Measurements from ENCODE around the gene ADAMTS14.

ADAMTS14 gene

GRCh38 chr10:70778267-70778924, 106.1 kb downstream of the ADAMTS14 start:
- no peaks in the 10 kb centered on the region for H3K4me1 ChIP-seq (ENCODE audit: control insufficient read depth in 1 of 2, insufficient read depth in 2 of 2, low read length in 2 of 2)
- H3K27ac ChIP-seq (ENCODE audit: low read length), result no peak overlapping the region
- no peak overlapping the region for H3K4me3 ChIP-seq (ENCODE audit: low read depth in 1 of 2, low read length in 2 of 2)
- no peaks in the 10 kb centered on the region for H3K9me3 ChIP-seq (ENCODE audit: control insufficient read depth in 1 of 2, low read length in 2 of 2)
- H3K36me3 ChIP-seq (ENCODE audit: control insufficient read depth in 1 of 2, insufficient read depth in 2 of 2, low read length in 2 of 2), result no peaks in the 10 kb centered on the region
- H3K27me3 ChIP-seq (ENCODE audit: low read depth, low read length), result no peaks in the 10 kb centered on the region

DNA sequence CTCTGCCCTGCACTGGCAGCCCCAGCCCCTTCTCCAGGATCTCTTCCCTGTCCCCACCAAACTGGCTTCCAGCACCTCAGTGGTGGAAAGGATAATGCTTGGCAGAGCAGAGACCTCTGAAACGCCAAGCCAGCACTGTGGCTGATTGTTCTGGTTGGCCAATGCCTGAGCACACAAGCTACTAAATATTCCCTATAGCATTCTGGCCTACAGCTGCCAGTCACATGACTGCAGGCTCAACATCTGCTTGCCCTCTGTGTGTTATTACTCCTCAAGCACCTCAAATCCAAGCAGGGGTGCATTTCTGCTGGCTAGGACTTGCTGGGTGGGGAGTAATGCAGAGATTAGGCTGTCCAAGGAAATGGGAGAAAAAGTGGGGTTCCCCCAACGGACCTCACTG, 106.8 kb downstream of the ADAMTS14 start:
- Histone ChIP-seq H3K4me1 (ENCODE audit: control insufficient read depth in 1 of 2, insufficient read depth in 2 of 2, low read length in 2 of 2) (no peaks in the 10 kb centered on the region), H3K4me3 (ENCODE audit: low read depth in 1 of 2, low read length in 2 of 2) (no peak overlapping the region), H3K9me3 (ENCODE audit: control insufficient read depth in 1 of 2, low read length in 2 of 2) (no peaks in the 10 kb centered on the region), H3K27me3 (ENCODE audit: low read depth, low read length) (no peaks in the 10 kb centered on the region), H3K27ac (ENCODE audit: low read length) (no peak overlapping the region), H3K36me3 (ENCODE audit: control insufficient read depth in 1 of 2, insufficient read depth in 2 of 2, low read length in 2 of 2) (no peaks in the 10 kb centered on the region)

DNA sequence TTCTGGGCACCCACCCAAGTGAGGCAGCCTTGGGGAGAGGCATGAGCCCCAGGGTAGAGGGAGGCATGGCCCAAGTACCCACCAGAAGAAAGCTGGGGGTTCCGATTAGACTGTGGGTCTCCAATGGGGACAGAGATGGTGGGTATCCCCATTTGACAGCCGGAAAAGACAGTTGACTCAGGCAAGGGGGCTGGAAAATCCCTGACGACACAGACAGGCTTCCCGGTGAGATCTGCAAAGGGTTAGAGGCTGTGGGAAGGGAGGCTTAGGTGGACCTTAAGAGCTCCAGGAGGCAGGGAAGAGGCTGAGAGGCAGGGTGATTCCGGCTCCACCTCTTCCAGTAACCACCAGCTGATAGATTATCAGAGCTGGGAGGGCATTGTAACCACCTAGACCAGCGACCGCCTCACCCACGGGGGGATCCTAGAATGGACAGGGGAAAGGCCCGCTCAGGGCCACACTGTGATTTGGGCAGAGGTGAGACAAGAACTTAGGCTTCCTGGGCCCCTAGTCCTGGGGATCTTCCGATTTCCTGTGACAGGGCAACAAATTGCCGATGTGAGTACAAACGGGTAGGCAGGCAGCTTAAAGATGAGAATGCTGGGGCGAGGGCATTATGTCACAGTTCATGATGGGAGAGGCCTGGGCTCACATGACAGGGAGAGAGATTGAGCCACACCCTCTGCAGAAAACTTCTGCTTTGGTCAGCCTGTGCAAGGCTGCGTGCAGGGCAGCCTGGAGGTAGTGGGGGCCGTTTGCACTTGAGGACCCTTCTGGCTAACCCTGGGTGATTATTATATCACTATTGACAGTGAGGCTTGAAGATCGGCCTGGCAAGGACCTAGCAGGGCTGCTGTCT, 107.4 kb downstream of the ADAMTS14 start:
- H3K27me3 ChIP-seq (ENCODE audit: low read depth, low read length), result no peaks in the 10 kb centered on the region
- H3K9me3 ChIP-seq (ENCODE audit: control insufficient read depth in 1 of 2, low read length in 2 of 2), result no peaks in the 10 kb centered on the region
- H3K27ac ChIP-seq (ENCODE audit: low read length), result no peak overlapping the region
- H3K4me3 ChIP-seq (ENCODE audit: low read depth in 1 of 2, low read length in 2 of 2), result no peak overlapping the region
- H3K36me3 ChIP-seq (ENCODE audit: control insufficient read depth in 1 of 2, insufficient read depth in 2 of 2, low read length in 2 of 2), result no peaks in the 10 kb centered on the region
- no peaks in the 10 kb centered on the region for H3K4me1 ChIP-seq (ENCODE audit: control insufficient read depth in 1 of 2, insufficient read depth in 2 of 2, low read length in 2 of 2)

DNA sequence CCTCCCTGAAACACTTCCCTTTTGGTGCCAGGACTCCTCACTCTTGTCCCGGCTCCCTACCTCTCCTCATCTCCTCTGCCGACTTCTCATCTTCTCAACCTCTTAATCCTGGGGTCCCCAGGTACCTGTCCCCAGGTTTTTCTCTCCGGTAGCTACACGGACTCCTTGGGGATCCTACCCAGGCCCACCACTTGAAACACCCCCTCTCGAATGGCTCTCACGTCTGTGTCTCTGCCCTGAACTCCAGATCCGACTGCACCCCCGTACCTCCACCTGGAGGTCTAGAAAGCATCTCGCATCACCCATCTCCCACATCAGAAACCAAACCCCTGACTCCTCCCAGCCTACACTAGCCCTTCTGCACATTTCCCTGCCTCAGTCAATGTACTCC, 108.1 kb downstream of the ADAMTS14 start:
- Histone ChIP-seq H3K9me3 (ENCODE audit: control insufficient read depth in 1 of 2, low read length in 2 of 2) (no peaks in the 10 kb centered on the region), H3K36me3 (ENCODE audit: control insufficient read depth in 1 of 2, insufficient read depth in 2 of 2, low read length in 2 of 2) (no peaks in the 10 kb centered on the region), H3K4me3 (ENCODE audit: low read depth in 1 of 2, low read length in 2 of 2) (no peak overlapping the region), H3K27ac (ENCODE audit: low read length) (no peak overlapping the region), H3K27me3 (ENCODE audit: low read depth, low read length) (no peaks in the 10 kb centered on the region), H3K4me1 (ENCODE audit: control insufficient read depth in 1 of 2, insufficient read depth in 2 of 2, low read length in 2 of 2) (no peaks in the 10 kb centered on the region)

DNA sequence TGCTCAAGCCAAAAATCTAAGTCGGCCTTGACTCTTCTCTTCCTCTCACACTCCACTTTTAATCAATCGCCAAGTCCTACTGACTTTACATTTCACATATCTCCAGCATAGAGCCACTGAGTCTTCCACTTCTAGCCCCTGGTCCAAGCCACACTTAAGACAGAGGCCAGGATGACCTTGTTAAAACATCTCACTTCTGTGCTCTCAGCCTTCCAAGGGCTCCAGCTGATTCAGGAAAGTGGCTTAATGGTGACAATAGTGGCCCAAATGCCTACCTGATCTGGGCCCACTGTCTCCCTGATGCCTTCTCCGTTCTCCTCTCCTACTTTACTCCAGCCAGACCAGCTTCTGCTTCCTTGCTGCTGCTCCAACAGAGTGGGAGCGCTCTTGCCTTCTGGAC, 108.5 kb downstream of the ADAMTS14 start:
- H3K36me3 ChIP-seq (ENCODE audit: control insufficient read depth in 1 of 2, insufficient read depth in 2 of 2, low read length in 2 of 2), result no peaks in the 10 kb centered on the region
- H3K4me1 ChIP-seq (ENCODE audit: control insufficient read depth in 1 of 2, insufficient read depth in 2 of 2, low read length in 2 of 2), result no peaks in the 10 kb centered on the region
- H3K9me3 ChIP-seq (ENCODE audit: control insufficient read depth in 1 of 2, low read length in 2 of 2), result no peaks in the 10 kb centered on the region
- H3K4me3 ChIP-seq (ENCODE audit: low read depth in 1 of 2, low read length in 2 of 2), result no peak overlapping the region
- no peaks in the 10 kb centered on the region for H3K27me3 ChIP-seq (ENCODE audit: low read depth, low read length)
- no peak overlapping the region for H3K27ac ChIP-seq (ENCODE audit: low read length)

DNA sequence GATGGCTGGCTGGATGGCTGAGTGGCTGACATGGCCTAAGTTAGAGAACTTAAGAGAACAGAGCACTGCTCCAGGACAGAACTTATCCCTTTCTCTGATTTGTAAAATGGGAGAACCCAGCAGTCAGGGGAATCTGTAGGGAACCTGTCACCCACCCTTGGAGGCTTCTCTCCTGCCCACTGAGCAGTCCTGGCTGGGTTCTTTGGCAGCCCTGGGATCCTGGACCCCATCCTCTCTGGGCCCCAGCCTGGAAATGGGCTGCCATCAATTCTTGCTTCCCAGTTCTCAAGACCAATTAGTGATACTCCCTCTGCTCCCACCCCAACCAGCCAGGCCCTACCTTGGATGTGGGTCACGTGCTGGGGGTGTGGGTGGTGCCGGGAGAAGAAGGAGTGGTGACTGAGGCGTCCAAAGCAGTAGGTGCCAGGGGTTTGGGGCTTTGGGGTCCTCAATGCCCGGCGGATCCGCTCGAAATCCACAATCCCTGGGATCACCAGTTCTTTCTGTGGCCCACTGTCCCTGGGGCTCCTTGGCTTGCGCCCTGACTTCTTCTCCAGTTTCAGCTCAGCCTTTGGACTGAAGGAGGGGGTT, 109.2 kb downstream of the ADAMTS14 start:
- no peaks in the 10 kb centered on the region for H3K9me3 ChIP-seq (ENCODE audit: control insufficient read depth in 1 of 2, low read length in 2 of 2)
- H3K27me3 ChIP-seq (ENCODE audit: low read depth, low read length), result no peaks in the 10 kb centered on the region
- H3K4me3 ChIP-seq (ENCODE audit: low read depth in 1 of 2, low read length in 2 of 2), result no peak overlapping the region
- no peaks in the 10 kb centered on the region for H3K36me3 ChIP-seq (ENCODE audit: control insufficient read depth in 1 of 2, insufficient read depth in 2 of 2, low read length in 2 of 2)
- H3K4me1 ChIP-seq (ENCODE audit: control insufficient read depth in 1 of 2, insufficient read depth in 2 of 2, low read length in 2 of 2), result no peaks in the 10 kb centered on the region
- no peak overlapping the region for H3K27ac ChIP-seq (ENCODE audit: low read length)

GRCh38 chr10:70782086-70782745, 109.9 kb downstream of the ADAMTS14 start:
- H3K9me3 ChIP-seq (ENCODE audit: control insufficient read depth in 1 of 2, low read length in 2 of 2), result no peaks in the 10 kb centered on the region
- no peak overlapping the region for H3K4me3 ChIP-seq (ENCODE audit: low read depth in 1 of 2, low read length in 2 of 2)
- no peak overlapping the region for H3K27ac ChIP-seq (ENCODE audit: low read length)
- no peaks in the 10 kb centered on the region for H3K4me1 ChIP-seq (ENCODE audit: control insufficient read depth in 1 of 2, insufficient read depth in 2 of 2, low read length in 2 of 2)
- H3K27me3 ChIP-seq (ENCODE audit: low read depth, low read length), result no peaks in the 10 kb centered on the region
- H3K36me3 ChIP-seq (ENCODE audit: control insufficient read depth in 1 of 2, insufficient read depth in 2 of 2, low read length in 2 of 2), result no peaks in the 10 kb centered on the region

DNA sequence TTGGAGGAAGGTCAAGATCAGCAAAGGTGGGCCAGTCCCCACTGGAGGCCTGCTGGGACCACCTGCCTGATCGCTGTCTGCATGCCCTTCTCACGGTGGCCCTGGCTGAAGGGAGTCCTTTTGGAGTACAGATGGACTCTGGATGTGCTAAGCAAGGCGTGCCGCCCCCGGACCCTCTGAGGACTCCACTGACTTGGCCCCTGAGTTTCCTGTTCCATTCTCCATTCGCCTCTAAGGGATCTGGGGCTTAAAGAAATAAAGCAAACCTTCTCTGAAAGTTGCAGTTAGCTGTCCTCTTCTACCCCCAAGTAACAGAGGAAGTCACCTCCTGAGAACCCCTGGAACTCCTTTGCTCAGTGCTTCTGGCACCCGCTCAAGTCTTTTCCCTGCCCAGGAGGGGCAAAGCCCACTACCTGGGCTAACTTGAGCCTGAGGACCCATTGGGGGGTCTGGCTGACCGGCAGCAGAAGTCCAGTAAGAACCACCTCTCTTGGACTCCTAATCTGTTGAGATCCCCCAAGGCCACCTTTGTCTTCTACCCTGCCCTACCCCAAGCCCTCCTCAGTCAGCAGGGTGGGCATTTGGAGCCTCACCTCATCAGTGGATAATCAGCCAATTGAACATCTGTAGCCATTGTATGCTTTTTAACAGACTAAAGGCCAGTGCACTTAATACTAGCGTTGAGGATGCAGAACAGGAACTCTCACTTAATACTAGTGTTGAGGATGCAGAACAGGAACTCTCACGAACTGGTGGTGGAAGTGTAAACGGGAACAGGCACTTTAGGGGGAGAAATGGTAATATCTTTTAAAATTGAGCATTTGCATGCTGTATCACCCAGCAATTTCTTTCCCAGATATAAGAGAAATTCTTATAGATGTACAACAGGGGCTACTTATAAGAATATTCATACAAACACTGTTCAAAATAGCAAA, 110.7 kb downstream of the ADAMTS14 start:
- Histone ChIP-seq H3K4me1 (ENCODE audit: control insufficient read depth in 1 of 2, insufficient read depth in 2 of 2, low read length in 2 of 2) (no peaks in the 10 kb centered on the region), H3K9me3 (ENCODE audit: control insufficient read depth in 1 of 2, low read length in 2 of 2) (peaks cover 0 to under 1% of the 10 kb centered on the region in 2 donors), H3K36me3 (ENCODE audit: control insufficient read depth in 1 of 2, insufficient read depth in 2 of 2, low read length in 2 of 2) (no peaks in the 10 kb centered on the region), H3K27ac (ENCODE audit: low read length) (no peak overlapping the region), H3K27me3 (ENCODE audit: low read depth, low read length) (no peaks in the 10 kb centered on the region), H3K4me3 (ENCODE audit: low read depth in 1 of 2, low read length in 2 of 2) (no peak overlapping the region)

- Histone ChIP-seq H3K9me3 (ENCODE audit: control insufficient read depth in 1 of 2, low read length in 2 of 2) (peaks cover 0 to 5% of the 10 kb centered on the region in 2 donors), H3K4me3 (ENCODE audit: low read depth in 1 of 2, low read length in 2 of 2) (no peak overlapping the region), H3K36me3 (ENCODE audit: control insufficient read depth in 1 of 2, insufficient read depth in 2 of 2, low read length in 2 of 2) (no peaks in the 10 kb centered on the region), H3K27me3 (ENCODE audit: low read depth, low read length) (no peaks in the 10 kb centered on the region), H3K27ac (ENCODE audit: low read length) (no peak overlapping the region), H3K4me1 (ENCODE audit: control insufficient read depth in 1 of 2, insufficient read depth in 2 of 2, low read length in 2 of 2) (no peaks in the 10 kb centered on the region)
Measured at GRCh38 chr10:70784016-70784415, 111.7 kb downstream of the ADAMTS14 start.

GRCh38 chr10:70784471-70784870, 112.2 kb downstream of the ADAMTS14 start:
- no peak overlapping the region for H3K4me3 ChIP-seq (ENCODE audit: low read depth in 1 of 2, low read length in 2 of 2)
- peaks cover 0 to 5% of the 10 kb centered on the region in 2 donors for H3K9me3 ChIP-seq (ENCODE audit: control insufficient read depth in 1 of 2, low read length in 2 of 2)
- no peaks in the 10 kb centered on the region for H3K36me3 ChIP-seq (ENCODE audit: control insufficient read depth in 1 of 2, insufficient read depth in 2 of 2, low read length in 2 of 2)
- no peaks in the 10 kb centered on the region for H3K4me1 ChIP-seq (ENCODE audit: control insufficient read depth in 1 of 2, insufficient read depth in 2 of 2, low read length in 2 of 2)
- no peaks in the 10 kb centered on the region for H3K27me3 ChIP-seq (ENCODE audit: low read depth, low read length)
- H3K27ac ChIP-seq (ENCODE audit: low read length), result no peak overlapping the region
